ENCODE data around the gene CCDC171.
"Not testable (repeated sequence)": the region's sequence is repeated elsewhere in the genome, so short reads cannot be mapped to it uniquely, and the experiment has no call there.

The CCDC171 gene

GRCh38 chr9:15552636-15553527 lies at the start of gene CCDC171:
Gene CCDC171 (plus strand): TSS chr9:15553043. CDS start chr9:15564089, 11,046 bp downstream.
- peak; percentile 87 for DNase-seq

- no peak for DNase-seq
These were observed 46.9 kb upstream of the CCDC171 start for GRCh38 chr9:15505921-15506320.

- peak; percentile 68 for DNase-seq
These were observed 42.7 kb upstream of the CCDC171 start for GRCh38 chr9:15509931-15510788.

GRCh38 chr9:15510789-15511575 lies 41.9 kb upstream of the CCDC171 start, which contains the start of gene PSIP1:
Gene PSIP1 (minus strand): TSS chr9:15510970. CDS start chr9:15510188, 782 bp downstream.
- DNase-seq, result peak; percentile 84

- DNase-seq, result no peak
These were observed 40.6 kb upstream of the CCDC171 start for GRCh38 chr9:15512204-15512603.

- no peak for DNase-seq
These were observed 40.0 kb upstream of the CCDC171 start for GRCh38 chr9:15512889-15513288.

GRCh38 chr9:15513335-15513734 lies 39.5 kb upstream of the CCDC171 start:
- no peak for DNase-seq

- DNase-seq, result no peak
These were observed 33.0 kb upstream of the CCDC171 start for GRCh38 chr9:15519831-15520230.

GRCh38 chr9:15521254-15521653 lies 31.6 kb upstream of the CCDC171 start:
- no peak for DNase-seq

- DNase-seq, result no peak
These were observed 30.6 kb upstream of the CCDC171 start for GRCh38 chr9:15522130-15522755.

GRCh38 chr9:15524845-15525455 lies 27.9 kb upstream of the CCDC171 start:
- no peak for DNase-seq

GRCh38 chr9:15525958-15526357 lies 26.9 kb upstream of the CCDC171 start:
- DNase-seq, result no peak

- DNase-seq, result not testable (repeated sequence)
These were observed 25.8 kb upstream of the CCDC171 start for GRCh38 chr9:15527035-15527434.

- DNase-seq, result no peak
These were observed 23.1 kb upstream of the CCDC171 start for GRCh38 chr9:15529566-15530324.

- no peak for DNase-seq
These were observed 21.5 kb upstream of the CCDC171 start for GRCh38 chr9:15531380-15531779.

- DNase-seq, result no peak
These were observed 11.0 kb upstream of the CCDC171 start for GRCh38 chr9:15541872-15542271.

- DNase-seq, result no peak
These were observed 10.2 kb upstream of the CCDC171 start for GRCh38 chr9:15542624-15543023.

- DNase-seq, result no peak
These were observed 9.6 kb upstream of the CCDC171 start for GRCh38 chr9:15543047-15543813.

- DNase-seq, result no peak
These were observed 3.2 kb upstream of the CCDC171 start for GRCh38 chr9:15549611-15550010.

- DNase-seq, result no peak
These were observed 670 bp downstream of the CCDC171 start for GRCh38 chr9:15553528-15553898.
